Measurements from ENCODE around the gene GNLY.
"Not testable (repeated sequence)": the region's sequence is repeated elsewhere in the genome, so short reads cannot be mapped to it uniquely, and the experiment has no call there.

GNLY gene

GRCh38 chr2:85665264-85665937 lies 28.8 kb upstream of the GNLY start:
- no peak for DNase-seq (ENCODE audit: low spot score)

GRCh38 chr2:85666016-85666415 lies 28.1 kb upstream of the GNLY start:
- no peak for DNase-seq (ENCODE audit: low spot score)

GRCh38 chr2:85666435-85667316 lies 27.5 kb upstream of the GNLY start:
- no peak for DNase-seq (ENCODE audit: low spot score)

- DNase-seq (ENCODE audit: low spot score), result no peak
Measured at GRCh38 chr2:85667561-85668008, 26.6 kb upstream of the GNLY start.

GRCh38 chr2:85668009-85668856 lies 25.9 kb upstream of the GNLY start, which contains the start of gene SFTPB:
Gene SFTPB (minus strand): TSS chr2:85668199. CDS start chr2:85668183, 16 bp downstream.
- peak; percentile 56 for DNase-seq (ENCODE audit: low spot score)

- DNase-seq (ENCODE audit: low spot score), result no peak
Measured at GRCh38 chr2:85668857-85669142, 25.4 kb upstream of the GNLY start.

GRCh38 chr2:85669549-85669948 lies 24.6 kb upstream of the GNLY start:
- DNase-seq (ENCODE audit: low spot score), result no peak

GRCh38 chr2:85670416-85670815 lies 23.7 kb upstream of the GNLY start:
- not testable (repeated sequence) for DNase-seq (ENCODE audit: low spot score)

- no peak for DNase-seq (ENCODE audit: low spot score)
Measured at GRCh38 chr2:85672456-85672855, 21.7 kb upstream of the GNLY start.

- DNase-seq (ENCODE audit: low spot score), result no peak
Measured at GRCh38 chr2:85673716-85674375, 20.3 kb upstream of the GNLY start.

GRCh38 chr2:85674417-85674816 lies 19.7 kb upstream of the GNLY start:
- DNase-seq (ENCODE audit: low spot score), result no peak

- DNase-seq (ENCODE audit: low spot score), result no peak
Measured at GRCh38 chr2:85675427-85675826, 18.7 kb upstream of the GNLY start.

GRCh38 chr2:85675866-85676548 lies 18.2 kb upstream of the GNLY start:
- DNase-seq (ENCODE audit: low spot score), result no peak

GRCh38 chr2:85678377-85678776 lies 15.8 kb upstream of the GNLY start:
- no peak for DNase-seq (ENCODE audit: low spot score)

GRCh38 chr2:85678794-85679672 lies 15.1 kb upstream of the GNLY start:
- peak; percentile 89 for DNase-seq (ENCODE audit: low spot score)

- DNase-seq (ENCODE audit: low spot score), result no peak
Measured at GRCh38 chr2:85680707-85681371, 13.3 kb upstream of the GNLY start.

GRCh38 chr2:85681372-85681763 lies 12.8 kb upstream of the GNLY start:
- no peak for DNase-seq (ENCODE audit: low spot score)

GRCh38 chr2:85681776-85682175 lies 12.4 kb upstream of the GNLY start:
- no peak for DNase-seq (ENCODE audit: low spot score)

- peak; percentile 37 for DNase-seq (ENCODE audit: low spot score)
Measured at GRCh38 chr2:85682378-85682777, 11.8 kb upstream of the GNLY start.

GRCh38 chr2:85684380-85684779 lies 9.8 kb upstream of the GNLY start:
- no peak for DNase-seq (ENCODE audit: low spot score)
